ENCODE data around the gene TBCEL.

- no peak for TF ChIP-seq EP300 (IDR thresholded peaks at IDR 0.05)
- no peak for TF ChIP-seq CTCF (IDR thresholded peaks at IDR 0.05)
These were observed 77.0 kb downstream of the TBCEL start, which contains the start of gene TECTA for GRCh38 chr11:121100943-121101342.
